MM.1S (cell line): ENCODE measurements around the gene BLID.

Source experiments
- DNase-seq: peaks from one replicate; pipeline ENCODE4 v3.0.0-alpha.2; 2015
- H2AFZ ChIP-seq: fragments of 300-600 bp; sonication (generic); 2 replicates; pipeline ENCODE4 v1.6.0; 2016; ENCODE audit warnings: antibody characterized with exemption, low read length
- H3F3A ChIP-seq: fragments of 300-600 bp; sonication (generic); 2 replicates; pipeline ENCODE4 v1.6.1; 2016; ENCODE audit warnings: mild to moderate bottlenecking, antibody characterized with exemption, low read length, moderate library complexity, mixed read lengths; ENCODE audit not compliant: insufficient read depth
- H3K27ac ChIP-seq: fragments of 300-600 bp; sonication (generic); 2 replicates; pipeline ENCODE4 v1.5.1; 2016; ENCODE audit warnings: mild to moderate bottlenecking, low read length
- H3K27me3 ChIP-seq: fragments of 300-600 bp; sonication (generic); replicated peaks from 2 replicates; pipeline ENCODE4 v1.6.0; 2016; ENCODE audit warnings: low read length; ENCODE audit not compliant: insufficient read depth
- H3K36me3 ChIP-seq: fragments of 300-600 bp; sonication (generic); replicated peaks from 2 replicates; pipeline ENCODE4 v1.6.1; 2016; ENCODE audit warnings: mild to moderate bottlenecking, low read length, mixed read lengths; ENCODE audit not compliant: insufficient read depth
- H3K4me1 ChIP-seq: fragments of 300-600 bp; sonication (generic); 2 replicates; pipeline ENCODE4 v1.6.1; 2016; ENCODE audit warnings: low read length, mixed read lengths
- H3K4me2 ChIP-seq: fragments of 300-600 bp; sonication (generic); 2 replicates; pipeline ENCODE4 v1.6.0; 2016; ENCODE audit warnings: low read depth, low read length
- H3K4me3 ChIP-seq: fragments of 300-600 bp; sonication (generic); 2 replicates; pipeline ENCODE4 v1.5.1; 2016; ENCODE audit warnings: low read length, mixed read lengths
- H3K79me2 ChIP-seq: fragments of 300-600 bp; sonication (generic); 2 replicates; pipeline ENCODE4 v1.6.1; 2016; ENCODE audit warnings: mixed run types, low read length, mixed read lengths
- H3K9ac ChIP-seq: fragments of 300-600 bp; sonication (generic); 2 replicates; pipeline ENCODE4 v1.6.1; 2016; ENCODE audit warnings: low read length, mixed read lengths
- H3K9me2 ChIP-seq: fragments of 300-600 bp; sonication (generic); replicated peaks from 2 replicates; pipeline ENCODE4 v1.6.1; 2016; ENCODE audit warnings: mild to moderate bottlenecking, low read length, mixed read lengths; ENCODE audit not compliant: insufficient read depth
- H3K9me3 ChIP-seq: fragments of 300-600 bp; sonication (generic); replicated peaks from 2 replicates; pipeline ENCODE4 v1.6.1; 2016; ENCODE audit warnings: mild to moderate bottlenecking, low read length, mixed read lengths; ENCODE audit not compliant: insufficient read depth
- H4K20me1 ChIP-seq: fragments of 300-600 bp; sonication (generic); 2 replicates; pipeline ENCODE4 v1.6.1; 2016; ENCODE audit warnings: mild to moderate bottlenecking, low read length, moderate library complexity, mixed read lengths; ENCODE audit not compliant: insufficient read depth
- EZH2 ChIP-seq: fragments of 300-600 bp; sonication (generic); optimal IDR thresholded peaks from 2 replicates; pipeline ENCODE3; 2017; ENCODE audit warnings: low read depth, mild to moderate bottlenecking, antibody characterized with exemption, low read length, mixed read lengths
- EZH2phosphoT487 ChIP-seq: fragments of 300-600 bp; sonication (generic); IDR thresholded peaks from 2 replicates; pipeline ENCODE4 v1.6.1; 2018; ENCODE audit warnings: antibody characterized with exemption, low read length
- TF ChIP-seq, protein P1 (sequence below): fragments of 300-600 bp; sonication (generic); IDR thresholded peaks from 2 replicates; pipeline ENCODE4 v1.5.1; 2016; ENCODE audit warnings: antibody characterized with exemption, low read length, mixed read lengths

The BLID gene

DNA sequence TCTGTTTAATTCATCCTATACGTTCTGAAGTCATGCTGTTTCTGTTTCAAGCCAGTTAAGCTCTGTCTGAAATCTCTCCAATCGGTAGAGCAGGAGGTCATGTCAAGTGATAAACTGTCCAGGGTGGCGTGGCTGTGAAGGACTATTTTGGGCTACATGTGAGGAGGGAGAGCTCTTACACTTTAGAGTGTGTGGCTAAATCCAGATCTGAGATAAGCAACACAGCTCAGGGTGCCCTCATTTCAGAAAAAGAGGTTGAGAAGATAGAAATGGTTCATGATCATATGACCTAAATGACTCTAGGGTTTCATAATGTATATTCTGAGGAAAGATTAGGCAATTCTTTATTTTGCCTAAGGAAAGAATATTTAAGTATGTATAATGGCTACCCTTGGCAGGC is 8.4 kb downstream of the BLID start:
- H3K79me2 ChIP-seq = no peaks in the 10 kb centered on the region
- no peaks in the 10 kb centered on the region for H3K36me3 ChIP-seq

DNA sequence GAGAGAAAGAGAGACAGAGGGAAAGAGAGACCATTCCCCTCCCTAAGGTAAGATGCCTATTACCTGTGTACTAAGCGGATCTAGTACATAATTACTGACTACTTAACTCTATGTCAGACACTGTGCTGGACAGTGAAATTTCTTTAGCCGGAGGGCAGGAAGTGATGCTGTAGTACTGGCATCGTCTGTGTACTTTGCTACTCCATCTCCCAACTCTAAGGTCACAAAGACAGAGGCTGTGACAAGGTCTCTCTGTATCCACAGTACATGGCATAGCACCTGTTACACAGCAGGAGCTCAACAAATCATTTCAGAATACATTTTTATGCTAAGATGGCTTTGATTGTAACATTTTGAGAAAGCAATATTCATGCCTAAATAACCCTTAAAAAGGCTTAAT is 9.0 kb downstream of the BLID start:
- Histone ChIP-seq H3K79me2 (no peaks in the 10 kb centered on the region), H4K20me1 (no peaks in the 10 kb centered on the region), H2AFZ (no peak overlapping the region), H3K27me3 (no peaks in the 10 kb centered on the region), H3K27ac (no peak overlapping the region), H3K36me3 (no peaks in the 10 kb centered on the region), H3K4me2 (no peak overlapping the region), H3K9ac (no peak overlapping the region), H3K9me2 (no peaks in the 10 kb centered on the region), H3F3A (no peaks in the 10 kb centered on the region), H3K4me3 (no peak overlapping the region), H3K4me1 (no peaks in the 10 kb centered on the region), H3K9me3 (no peaks in the 10 kb centered on the region)
- DNase-seq = no peak
- TF ChIP-seq EZH2phosphoT487 = no peak
- TF ChIP-seq, protein P1, sequence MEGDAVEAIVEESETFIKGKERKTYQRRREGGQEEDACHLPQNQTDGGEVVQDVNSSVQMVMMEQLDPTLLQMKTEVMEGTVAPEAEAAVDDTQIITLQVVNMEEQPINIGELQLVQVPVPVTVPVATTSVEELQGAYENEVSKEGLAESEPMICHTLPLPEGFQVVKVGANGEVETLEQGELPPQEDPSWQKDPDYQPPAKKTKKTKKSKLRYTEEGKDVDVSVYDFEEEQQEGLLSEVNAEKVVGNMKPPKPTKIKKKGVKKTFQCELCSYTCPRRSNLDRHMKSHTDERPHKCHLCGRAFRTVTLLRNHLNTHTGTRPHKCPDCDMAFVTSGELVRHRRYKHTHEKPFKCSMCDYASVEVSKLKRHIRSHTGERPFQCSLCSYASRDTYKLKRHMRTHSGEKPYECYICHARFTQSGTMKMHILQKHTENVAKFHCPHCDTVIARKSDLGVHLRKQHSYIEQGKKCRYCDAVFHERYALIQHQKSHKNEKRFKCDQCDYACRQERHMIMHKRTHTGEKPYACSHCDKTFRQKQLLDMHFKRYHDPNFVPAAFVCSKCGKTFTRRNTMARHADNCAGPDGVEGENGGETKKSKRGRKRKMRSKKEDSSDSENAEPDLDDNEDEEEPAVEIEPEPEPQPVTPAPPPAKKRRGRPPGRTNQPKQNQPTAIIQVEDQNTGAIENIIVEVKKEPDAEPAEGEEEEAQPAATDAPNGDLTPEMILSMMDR = no peak
- TF ChIP-seq EZH2 = no peak

More for the DNA sequence above, 8.4 kb downstream of the BLID start:
- Histone ChIP-seq H3K27me3 (no peaks in the 10 kb centered on the region), H3K9me2 (no peaks in the 10 kb centered on the region), H3K4me2 (no peak overlapping the region), H3K4me1 (no peaks in the 10 kb centered on the region), H3F3A (no peaks in the 10 kb centered on the region), H3K9ac (no peak overlapping the region), H3K27ac (no peak overlapping the region), H4K20me1 (no peaks in the 10 kb centered on the region), H2AFZ (no peak overlapping the region), H3K4me3 (no peak overlapping the region), H3K9me3 (no peaks in the 10 kb centered on the region)
- no peak for TF ChIP-seq EZH2phosphoT487
- TF ChIP-seq, protein P1 = no peak
- TF ChIP-seq EZH2 = no peak
- no peak for DNase-seq

DNA sequence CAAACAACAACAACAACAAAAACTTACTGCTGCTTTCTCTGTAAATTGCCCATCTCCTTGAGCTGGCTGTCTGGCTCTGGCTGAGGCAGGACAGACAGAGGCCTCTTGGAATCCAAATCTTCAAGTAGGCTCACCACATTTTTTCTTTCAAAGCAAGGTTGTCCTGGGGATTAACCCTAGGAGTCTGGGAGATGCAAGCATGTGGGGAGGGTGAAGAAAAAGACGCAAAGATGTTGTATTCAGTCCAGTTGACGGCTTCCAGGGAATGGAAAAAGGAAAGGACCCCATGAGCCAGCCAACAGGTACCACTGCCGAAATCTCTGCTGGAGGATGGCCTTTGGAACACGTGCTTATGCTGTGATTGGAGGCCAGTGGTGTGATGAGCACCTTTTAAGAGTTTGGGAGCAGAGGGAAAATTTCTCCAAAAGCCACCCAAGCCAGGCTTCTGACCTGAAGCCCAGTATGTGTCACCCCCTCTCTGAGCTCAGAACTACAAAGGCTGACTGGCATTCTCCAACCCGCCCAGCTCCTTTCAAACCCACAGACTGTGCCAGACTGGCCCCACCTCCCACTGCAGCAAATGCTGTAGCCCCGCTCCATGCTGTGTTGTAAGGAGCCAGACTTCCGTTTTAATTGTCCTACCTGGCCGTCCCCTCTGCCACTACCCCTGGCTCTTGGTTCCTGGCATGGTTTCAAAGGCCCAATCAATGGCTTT is 10.8 kb downstream of the BLID start:
- no peaks in the 10 kb centered on the region for H3K9me3 ChIP-seq
- no peak overlapping the region for H2AFZ ChIP-seq
- H4K20me1 ChIP-seq = no peaks in the 10 kb centered on the region
- H3K4me2 ChIP-seq = no peak overlapping the region
- no peak for TF ChIP-seq EZH2
- TF ChIP-seq EZH2phosphoT487 = no peak
- TF ChIP-seq, protein P1 = no peak
- H3K27ac ChIP-seq = no peak overlapping the region
- H3K27me3 ChIP-seq = no peaks in the 10 kb centered on the region
- no peaks in the 10 kb centered on the region for H3K79me2 ChIP-seq
- no peaks in the 10 kb centered on the region for H3K4me1 ChIP-seq
- H3F3A ChIP-seq = no peaks in the 10 kb centered on the region
- H3K9ac ChIP-seq = no peak overlapping the region
- DNase-seq = no peak
- H3K4me3 ChIP-seq = no peak overlapping the region
- H3K9me2 ChIP-seq = no peaks in the 10 kb centered on the region
- no peaks in the 10 kb centered on the region for H3K36me3 ChIP-seq
